Esophagus muscularis mucosa (tissue), 3 donors: ENCODE data around the gene CASQ2.

Source experiments
- POLR2A ChIP-seq: fragments of 450-650 bp; IDR thresholded peaks from one replicate; pipeline ENCODE4 v1.6.1; 2017; ENCODE audit warnings: antibody characterized with exemption, moderate library complexity, mild to moderate bottlenecking, low read depth
- POLR2AphosphoS5 ChIP-seq, 2 donors: sonication (generic); formaldehyde crosslinking; IDR thresholded peaks; one replicate each; pipeline ENCODE4 v1.6.1; 2017; ENCODE audit warnings: antibody characterized with exemption in 2 of 2
- TF ChIP-seq, protein P1 (sequence below), 3 experiments: fragments of 200-600 bp in 2 of 3; fragments of 450-650 bp in 1 of 3; sonication (generic) in 2 of 3; IDR thresholded peaks; one replicate each; pipeline ENCODE4 v1.5.1; 2017 to 2019; ENCODE audit warnings: antibody characterized with exemption in 3 of 3, mild to moderate bottlenecking in 2 of 3, moderate library complexity in 1 of 3

DNA sequence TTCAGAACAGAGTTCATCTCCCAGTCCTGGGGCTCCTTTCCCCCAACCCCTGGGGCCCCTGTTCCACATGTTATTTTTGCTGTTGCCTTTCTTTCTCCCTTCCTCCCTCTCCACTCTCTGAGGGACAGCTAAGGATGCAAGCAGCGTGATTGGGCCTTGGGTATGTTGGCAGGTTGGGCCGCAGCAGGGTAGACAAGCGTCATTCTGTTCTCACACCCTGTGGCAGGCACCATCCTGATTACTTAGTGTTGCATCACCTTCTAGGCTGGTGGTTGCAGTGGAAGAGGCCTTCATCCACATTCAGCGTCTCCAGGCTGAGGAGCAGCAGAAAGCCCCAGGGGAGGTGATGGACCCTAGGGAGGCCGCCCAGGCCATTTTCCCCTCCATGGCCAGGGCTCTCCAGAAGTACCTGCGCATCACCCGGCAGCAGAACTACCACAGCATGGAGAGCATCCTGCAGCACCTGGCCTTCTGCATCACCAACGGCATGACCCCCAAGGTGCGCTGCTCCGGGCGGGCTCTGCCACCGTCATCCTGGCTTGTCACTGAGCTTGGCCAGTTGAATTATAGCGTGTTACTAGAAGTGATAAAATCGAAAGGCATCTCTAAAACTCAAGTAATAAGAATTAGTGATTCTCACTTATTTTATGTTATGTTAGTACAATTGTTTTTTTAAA is 83.3 kb downstream of the CASQ2 start:
- no peak for TF ChIP-seq POLR2A
- no peak for TF ChIP-seq POLR2AphosphoS5 (IDR thresholded peaks at IDR 0.05)
- TF ChIP-seq, protein P1, sequence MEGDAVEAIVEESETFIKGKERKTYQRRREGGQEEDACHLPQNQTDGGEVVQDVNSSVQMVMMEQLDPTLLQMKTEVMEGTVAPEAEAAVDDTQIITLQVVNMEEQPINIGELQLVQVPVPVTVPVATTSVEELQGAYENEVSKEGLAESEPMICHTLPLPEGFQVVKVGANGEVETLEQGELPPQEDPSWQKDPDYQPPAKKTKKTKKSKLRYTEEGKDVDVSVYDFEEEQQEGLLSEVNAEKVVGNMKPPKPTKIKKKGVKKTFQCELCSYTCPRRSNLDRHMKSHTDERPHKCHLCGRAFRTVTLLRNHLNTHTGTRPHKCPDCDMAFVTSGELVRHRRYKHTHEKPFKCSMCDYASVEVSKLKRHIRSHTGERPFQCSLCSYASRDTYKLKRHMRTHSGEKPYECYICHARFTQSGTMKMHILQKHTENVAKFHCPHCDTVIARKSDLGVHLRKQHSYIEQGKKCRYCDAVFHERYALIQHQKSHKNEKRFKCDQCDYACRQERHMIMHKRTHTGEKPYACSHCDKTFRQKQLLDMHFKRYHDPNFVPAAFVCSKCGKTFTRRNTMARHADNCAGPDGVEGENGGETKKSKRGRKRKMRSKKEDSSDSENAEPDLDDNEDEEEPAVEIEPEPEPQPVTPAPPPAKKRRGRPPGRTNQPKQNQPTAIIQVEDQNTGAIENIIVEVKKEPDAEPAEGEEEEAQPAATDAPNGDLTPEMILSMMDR (IDR thresholded peaks at IDR 0.05): no peak
